Suprapubic skin (tissue), 3 donors: ENCODE results near the gene UGGT2.

Source experiments
- CTCF ChIP-seq, 2 donors: fragments of 200-600 bp in 1 of 2; fragments of 450-650 bp in 1 of 2; sonication (generic) in 1 of 2; IDR thresholded peaks; one replicate each; pipeline ENCODE4 v1.5.1; 2016 to 2019; ENCODE audit warnings: antibody characterized with exemption in 2 of 2, mild to moderate bottlenecking in 1 of 2, moderate library complexity in 1 of 2
- EP300 ChIP-seq: sonication (generic); formaldehyde crosslinking; IDR thresholded peaks from one replicate; pipeline ENCODE4 v1.6.1; 2017; ENCODE audit warnings: antibody characterized with exemption
- POLR2A ChIP-seq, 2 donors: fragments of 450-650 bp; IDR thresholded peaks; one replicate each; pipeline ENCODE4 v1.6.1; 2017; ENCODE audit warnings: antibody characterized with exemption in 2 of 2, mild to moderate bottlenecking in 2 of 2, moderate library complexity in 2 of 2

DNA sequence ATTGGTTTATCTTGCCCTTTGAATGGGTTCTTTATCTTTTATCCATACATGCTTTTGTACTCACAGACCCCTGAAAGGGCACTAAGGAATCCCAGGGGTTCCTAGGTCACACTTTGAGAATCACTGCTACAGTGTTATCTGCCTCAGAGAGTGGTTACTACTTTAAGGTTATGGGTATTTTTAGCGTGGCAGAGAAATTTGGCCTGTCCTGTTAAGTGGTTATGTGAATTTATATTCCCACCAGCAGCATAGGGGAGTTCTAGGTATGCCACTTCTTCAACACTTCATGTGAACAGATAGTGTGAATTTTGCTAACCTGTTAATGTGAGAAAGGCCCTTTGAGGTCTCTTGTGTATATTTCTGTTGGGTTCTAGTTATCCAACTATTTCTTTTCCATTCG lies 300.5 kb downstream of the UGGT2 start:
- TF ChIP-seq CTCF (IDR thresholded peaks at IDR 0.05): no peak
- no peak for TF ChIP-seq POLR2A (IDR thresholded peaks at IDR 0.05)
- TF ChIP-seq EP300: no peak
